ENCODE data around the gene CD248. TPM values are rescaled to one million over a fixed set of nuclear protein-coding genes. Genes with fewer than 3 reads are reported as not detected.

The CD248 gene
- total RNA-seq, 2 experiments from 2014 or later = 5.2 to 5.6 TPM

- POLR2A ChIA-PET = no interaction called here
- CTCF ChIA-PET = no interaction called here
Measured at GRCh38 chr11:66274219-66274618, 42.6 kb downstream of the CD248 start.

GRCh38 chr11:66272596-66272995 lies 44.2 kb downstream of the CD248 start:
- CTCF ChIA-PET = interaction anchor here (0.8 to 3.8 kb wide), 2 partner anchors 9 to 49 kb away, joined by 3 to 24 read pairs; no protein-coding TSS in a partner anchor
- POLR2A ChIA-PET = interaction anchor here (0.6 to 1.1 kb wide), 2 partner anchors 8 to 188 kb away, joined by 3 read pairs; no protein-coding TSS in a partner anchor

GRCh38 chr11:66271816-66272215 lies 45.0 kb downstream of the CD248 start:
- ChIA-PET CTCF (interaction anchor here (0.7 to 3.8 kb wide), 3 partner anchors 10 to 222 kb away, joined by 3 to 24 read pairs (median 6); partner anchors contain the start of gene YIF1A), POLR2A (interaction anchor here (0.6 to 1.1 kb wide), 2 partner anchors 9 to 13 kb away, joined by 3 to 4 read pairs; no protein-coding TSS in a partner anchor)

GRCh38 chr11:66268952-66269905 lies 47.6 kb downstream of the CD248 start:
- ChIA-PET POLR2A (interaction anchor here (0.6 kb wide), 1 partner anchor 133 kb away, joined by 8 read pairs; no protein-coding TSS in a partner anchor), CTCF (interaction anchor here (0.8 to 1.5 kb wide), 3 partner anchors 13 to 47 kb away, joined by 3 to 4 read pairs (median 3); partner anchors contain the start of gene YIF1A)

- ChIA-PET POLR2A (interaction anchor here (0.6 to 1.3 kb wide), 3 partner anchors 21 to 133 kb away, joined by 5 to 8 read pairs (median 8); partner anchors contain the start of gene YIF1A), CTCF (interaction anchor here (0.8 to 1.5 kb wide), 6 partner anchors 12 to 170 kb away, joined by 3 to 4 read pairs (median 3); partner anchors contain the start of genes MRPL11 and YIF1A)
Measured at GRCh38 chr11:66268244-66268951, 48.4 kb downstream of the CD248 start, which contains the start of gene RAB1B. Gene RAB1B, plus strand, starts transcription at chr11:66268639. Its CDS starts 41 bp downstream, at chr11:66268680.

GRCh38 chr11:66267379-66268243 lies 49.2 kb downstream of the CD248 start:
- ChIA-PET POLR2A (interaction anchor here (1.2 to 1.3 kb wide), 2 partner anchors 21 to 45 kb away, joined by 5 to 8 read pairs; partner anchors contain the start of gene YIF1A), CTCF (interaction anchor here (0.8 to 1.5 kb wide), 7 partner anchors 13 to 171 kb away, joined by 3 to 4 read pairs (median 3); partner anchors contain the start of genes MRPL11 and YIF1A)

GRCh38 chr11:66267039-66267378 lies 49.8 kb downstream of the CD248 start:
- POLR2A ChIA-PET = interaction anchor here (1.2 to 1.3 kb wide), 2 partner anchors 22 to 46 kb away, joined by 5 to 8 read pairs; partner anchors contain the start of gene YIF1A

GRCh38 chr11:66266378-66267038 lies 50.3 kb downstream of the CD248 start:
- POLR2A ChIA-PET = no interaction called here
- CTCF ChIA-PET = interaction anchor here (0.6 to 2.6 kb wide), 5 partner anchors 16 to 222 kb away, joined by 3 to 9 read pairs (median 3); partner anchors contain the start of gene MRPL11

More at GRCh38 chr11:66267039-66267378, 49.8 kb downstream of the CD248 start:
- CTCF ChIA-PET = interaction anchor here (1.4 to 1.5 kb wide), 3 partner anchors 15 to 172 kb away, joined by 3 to 4 read pairs (median 3); partner anchors contain the start of gene MRPL11

- POLR2A ChIA-PET = no interaction called here
- CTCF ChIA-PET = interaction anchor here (0.6 to 2.6 kb wide), 2 partner anchors 44 to 221 kb away, joined by 3 to 9 read pairs; no protein-coding TSS in a partner anchor
Measured at GRCh38 chr11:66265531-66266377, 51.1 kb downstream of the CD248 start.

GRCh38 chr11:66264914-66265313 lies 51.9 kb downstream of the CD248 start:
- ChIA-PET CTCF (interaction anchor here (2.6 kb wide), 1 partner anchor 43 kb away, joined by 9 read pairs; no protein-coding TSS in a partner anchor), POLR2A (no interaction called here)

Other genes starting within 250 kb of the CD248 start
- gene PACS1, start 246.8 kb downstream of the CD248 start, total RNA-seq = 10 to 100 TPM; 59.5 to 62.7 TPM
- gene KLC2, start 59.3 kb downstream of the CD248 start, total RNA-seq = 10 to 100 TPM; 57.4 to 59.5 TPM
- 100 to 1,000 TPM; 118 TPM for gene RAB1B, start 48.4 kb downstream of the CD248 start, total RNA-seq
- gene CNIH2, start 38.9 kb downstream of the CD248 start, total RNA-seq = 1 to 10 TPM; 2.4 to 3.5 TPM
- 10 to 100 TPM; 78.6 to 83.3 TPM for gene YIF1A, start 27.9 kb downstream of the CD248 start, total RNA-seq
- gene TMEM151A, start 25.1 kb downstream of the CD248 start, total RNA-seq = not detected
- gene RIN1, start 19.4 kb upstream of the CD248 start, total RNA-seq = under 1 TPM; 0.53 to 0.75 TPM
- gene BRMS1, start 28.1 kb upstream of the CD248 start, total RNA-seq = 10 to 100 TPM; 57.1 to 59.3 TPM
- 10 to 100 TPM; 11.7 to 13.4 TPM for gene B4GAT1, start 30.6 kb upstream of the CD248 start, total RNA-seq
- 10 to 100 TPM; 12.1 to 13.0 TPM for gene SLC29A2, start 54.7 kb upstream of the CD248 start, total RNA-seq
- not detected for gene NPAS4, start 104.0 kb upstream of the CD248 start, total RNA-seq
- 100 to 1,000 TPM; 154 to 157 TPM for gene MRPL11, start 121.8 kb upstream of the CD248 start, total RNA-seq
- gene PELI3, start 149.9 kb upstream of the CD248 start, total RNA-seq = 1 to 10 TPM; 7.9 to 8.2 TPM
- 10 to 100 TPM; 68.6 to 72.3 TPM for gene DPP3, start 163.4 kb upstream of the CD248 start, total RNA-seq
- gene BBS1, start 193.6 kb upstream of the CD248 start, total RNA-seq = 10 to 100 TPM; 17.8 to 19.3 TPM
- 10 to 100 TPM; 14.4 to 15.3 TPM for gene ZDHHC24, start 229.0 kb upstream of the CD248 start, total RNA-seq
- under 1 TPM; 0.08 to 0.23 TPM for gene ACTN3, start 229.9 kb upstream of the CD248 start, total RNA-seq